GM12865 (cell line): ENCODE measurements around the gene FAM221A.
"Not testable (repeated sequence)": the region's sequence is repeated elsewhere in the genome, so short reads cannot be mapped to it uniquely, and the experiment has no call there.

Experiments used
- DNase-seq: peaks from one replicate; pipeline ENCODE4 v3.0.0; 2010; ENCODE audit warnings: low read depth
- H3K4me3 ChIP-seq: 2 replicates; pipeline ENCODE4 v1.5.1; 2011; ENCODE audit warnings: mild to moderate bottlenecking, low read depth, low read length, control low read depth
- CTCF ChIP-seq: IDR thresholded peaks from 2 replicates; pipeline ENCODE4 v1.5.1; 2011; ENCODE audit warnings: low read length, control low read depth, low read depth, inconsistent platforms; ENCODE audit not compliant: insufficient read depth; ENCODE audit errors: missing control alignments

FAM221A gene

DNA sequence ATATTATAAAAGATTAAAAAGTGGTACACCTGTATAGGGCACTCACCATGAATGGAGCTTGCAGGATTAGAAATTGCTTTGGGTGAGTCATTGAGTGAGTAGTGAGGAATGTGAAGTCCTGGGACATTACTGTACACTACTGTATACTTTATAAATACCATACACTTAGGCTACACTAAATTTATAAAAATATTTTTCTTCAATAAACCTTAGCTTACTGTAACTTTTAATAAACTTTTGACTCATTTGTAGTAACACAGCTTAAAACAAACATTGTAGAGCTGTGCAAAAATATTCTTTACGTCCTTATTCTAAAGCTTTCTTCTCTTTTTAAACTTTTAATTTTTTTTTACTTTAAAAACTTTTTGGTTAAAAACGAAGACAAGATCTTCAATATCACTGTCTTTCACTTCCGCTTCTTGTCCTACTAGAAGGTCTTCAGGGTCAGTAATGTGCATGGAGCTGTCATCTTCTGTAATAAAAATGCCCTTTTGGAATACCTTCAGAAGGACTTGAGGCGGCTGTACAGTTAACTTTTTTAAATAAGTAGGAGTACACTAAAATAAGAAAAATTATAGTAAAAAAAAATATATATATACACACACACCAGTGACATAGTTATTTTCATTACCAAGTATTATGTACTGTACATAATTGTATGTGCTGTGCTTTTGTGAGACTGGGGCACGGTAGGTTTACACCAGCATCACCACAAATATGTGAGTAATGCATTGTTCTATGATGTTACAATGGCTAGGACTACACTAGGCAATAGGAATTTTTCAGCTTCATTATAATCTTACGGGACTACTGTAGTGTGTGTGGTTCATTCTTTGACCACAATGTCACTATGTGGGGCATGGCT is 33.5 kb downstream of the FAM221A start:
- DNase-seq = no peak
- H3K4me3 ChIP-seq = no peak overlapping the region
- no peak for TF ChIP-seq CTCF

- no peak for TF ChIP-seq CTCF
- no peak for DNase-seq
- no peak overlapping the region for H3K4me3 ChIP-seq
These were observed 34.1 kb downstream of the FAM221A start for GRCh38 chr7:23714150-23714464.

DNA sequence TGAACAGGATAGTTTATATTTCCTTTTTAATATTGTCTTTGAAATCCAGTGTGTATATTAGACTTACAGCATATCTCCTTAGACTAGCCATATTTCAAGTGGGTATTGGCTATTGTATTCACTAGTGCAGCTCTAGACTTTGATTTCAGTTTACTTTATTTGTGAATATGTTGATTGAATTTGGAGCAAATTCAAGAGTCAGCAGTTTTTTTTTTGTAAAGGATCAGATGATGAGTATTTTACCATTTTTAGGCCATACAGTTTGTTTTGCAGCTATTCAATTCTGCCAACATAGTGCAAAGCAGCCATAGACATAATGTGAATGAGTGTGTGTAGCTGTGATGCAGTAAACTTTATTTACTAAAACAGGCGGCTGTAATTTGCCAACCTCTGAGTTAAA is 34.6 kb downstream of the FAM221A start:
- H3K4me3 ChIP-seq = no peak overlapping the region
- DNase-seq = no peak
- no peak for TF ChIP-seq CTCF

DNA sequence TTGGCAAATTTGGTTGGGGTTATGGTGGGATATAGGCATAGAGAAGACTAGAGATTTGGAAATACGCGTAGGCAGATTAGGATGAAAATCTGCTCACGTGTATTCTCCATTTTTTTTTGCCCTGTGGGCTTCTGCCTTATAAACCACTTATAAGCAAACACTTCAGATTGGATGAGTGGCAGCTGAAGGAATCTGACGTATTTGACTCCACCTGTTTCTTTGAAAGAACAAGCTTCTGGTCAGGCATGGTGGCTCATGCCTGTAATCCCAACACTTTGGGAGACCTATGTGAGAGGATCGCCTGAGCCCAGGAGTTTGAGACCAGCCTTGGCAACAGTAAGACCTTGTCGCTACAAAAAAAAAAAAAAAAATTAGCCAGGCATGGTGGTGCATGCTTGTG is 35.1 kb downstream of the FAM221A start:
- DNase-seq = no peak
- TF ChIP-seq CTCF = no peak
- no peak overlapping the region for H3K4me3 ChIP-seq

GRCh38 chr7:23717788-23718187 is 37.8 kb downstream of the FAM221A start:
- TF ChIP-seq CTCF = no peak
- no peak for DNase-seq

GRCh38 chr7:23721456-23721855 is 41.5 kb downstream of the FAM221A start:
- no peak for DNase-seq
- TF ChIP-seq CTCF = no peak
- H3K4me3 ChIP-seq = no peak overlapping the region

More at GRCh38 chr7:23717788-23718187, 37.8 kb downstream of the FAM221A start:
- H3K4me3 ChIP-seq = no peak overlapping the region

DNA sequence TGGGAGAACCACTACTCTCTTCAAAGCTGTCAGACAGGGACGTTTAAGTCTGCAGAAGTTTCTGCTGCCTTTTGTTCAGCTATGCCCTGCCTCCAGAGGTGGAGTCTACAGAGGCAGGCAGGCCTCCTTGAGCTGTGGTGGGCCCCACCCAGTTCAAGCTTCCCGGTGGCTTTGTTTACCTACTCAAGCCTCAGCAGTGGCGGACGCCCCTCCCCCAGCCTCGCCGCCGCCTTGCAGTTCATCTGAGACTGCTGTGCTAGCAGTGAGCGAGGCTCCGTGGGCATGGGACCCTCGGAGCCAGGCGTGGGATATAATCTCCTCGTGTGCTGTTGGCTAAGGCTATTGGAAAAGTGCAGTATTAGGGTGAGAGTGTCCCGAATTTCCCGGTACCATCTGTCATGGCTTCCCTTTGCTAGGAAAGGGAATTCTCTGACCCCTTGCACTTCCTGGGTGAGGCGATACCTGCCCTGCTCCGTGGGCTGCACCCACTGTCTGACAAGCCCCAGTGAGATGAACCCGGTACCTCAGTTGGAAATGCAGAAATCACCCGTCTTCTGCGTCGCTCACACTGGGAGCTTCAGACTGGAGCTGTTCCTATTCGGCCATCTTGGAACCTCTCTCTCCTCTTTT is 42.7 kb downstream of the FAM221A start:
- H3K4me3 ChIP-seq, DNase-seq: not testable (repeated sequence)

GRCh38 chr7:23724113-23724512 is 44.1 kb downstream of the FAM221A start:
- not testable (repeated sequence) for DNase-seq, H3K4me3 ChIP-seq
